HG03175 (cell line): ENCODE data around the gene MTRFR.
A peak's percentile ranks its signal among the peaks of the same experiment; 100 is the strongest.

Experiments used
- ATAC-seq: cut with Tn5 transposase; IDR thresholded peaks from one replicate; pipeline ENCODE4 v1.9.1; 2021; ENCODE audit warnings: mild to moderate bottlenecking, moderate library complexity; ENCODE audit not compliant: unreplicated experiment

Gene MTRFR

GRCh38 chr12:123269896-123270213, 36.6 kb downstream of the MTRFR start:
- ATAC-seq = no peak

- ATAC-seq = peak; percentile 14
Observed at GRCh38 chr12:123270214-123271000, 37.2 kb downstream of the MTRFR start.

- peak; percentile 67 for ATAC-seq
Observed at GRCh38 chr12:123271001-123271668, 37.9 kb downstream of the MTRFR start.

- no peak for ATAC-seq
Observed at GRCh38 chr12:123273166-123273565, 39.9 kb downstream of the MTRFR start.

- peak; percentile 84 for ATAC-seq
Observed at GRCh38 chr12:123278101-123278627, 44.9 kb downstream of the MTRFR start.

GRCh38 chr12:123280971-123281370, 47.7 kb downstream of the MTRFR start:
- no peak for ATAC-seq

- no peak for ATAC-seq
Observed at GRCh38 chr12:123282111-123282510, 48.9 kb downstream of the MTRFR start.

- ATAC-seq = no peak
Observed at GRCh38 chr12:123283461-123283860, 50.2 kb downstream of the MTRFR start.

GRCh38 chr12:123284669-123285068, 51.4 kb downstream of the MTRFR start:
- no peak for ATAC-seq

- no peak for ATAC-seq
Observed at GRCh38 chr12:123286652-123287373, 53.6 kb downstream of the MTRFR start.

- no peak for ATAC-seq
Observed at GRCh38 chr12:123288751-123289346, 55.6 kb downstream of the MTRFR start.

GRCh38 chr12:123289911-123290310, 56.7 kb downstream of the MTRFR start:
- no peak for ATAC-seq

GRCh38 chr12:123293178-123293760, 60.0 kb downstream of the MTRFR start:
- no peak for ATAC-seq

- no peak for ATAC-seq
Observed at GRCh38 chr12:123305136-123305535, 71.9 kb downstream of the MTRFR start.

- ATAC-seq = no peak
Observed at GRCh38 chr12:123306200-123306599, 73.0 kb downstream of the MTRFR start.
